Activated T-helper 1 cell treated with anti-CD3 and anti-CD28 coated beads, Interleukin-2, amount 50 U/mL, for 16 hours (primary cell): ENCODE measurements around the gene STPG4.
"Not testable (repeated sequence)": the region's sequence is repeated elsewhere in the genome, so short reads cannot be mapped to it uniquely, and the experiment has no call there.

ENCODE experiments used
- DNase-seq, 2 donors: peaks; one replicate each; pipeline ENCODE4 v3.0.0-alpha.2; 2020; ENCODE audit warnings: low read depth in 1 of 2, low spot score in 1 of 2

STPG4 gene, protein sequence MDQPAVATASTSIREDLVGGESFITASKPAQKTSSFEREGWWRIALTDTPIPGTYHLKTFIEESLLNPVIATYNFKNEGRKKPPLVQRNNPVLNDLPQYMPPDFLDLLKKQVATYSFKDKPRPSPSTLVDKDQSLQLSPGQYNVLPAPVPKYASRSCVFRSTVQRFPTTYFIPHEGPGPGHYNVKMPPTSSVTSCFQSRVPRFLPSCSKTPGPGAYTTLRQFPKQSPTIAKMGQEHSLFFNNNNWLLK

DNA sequence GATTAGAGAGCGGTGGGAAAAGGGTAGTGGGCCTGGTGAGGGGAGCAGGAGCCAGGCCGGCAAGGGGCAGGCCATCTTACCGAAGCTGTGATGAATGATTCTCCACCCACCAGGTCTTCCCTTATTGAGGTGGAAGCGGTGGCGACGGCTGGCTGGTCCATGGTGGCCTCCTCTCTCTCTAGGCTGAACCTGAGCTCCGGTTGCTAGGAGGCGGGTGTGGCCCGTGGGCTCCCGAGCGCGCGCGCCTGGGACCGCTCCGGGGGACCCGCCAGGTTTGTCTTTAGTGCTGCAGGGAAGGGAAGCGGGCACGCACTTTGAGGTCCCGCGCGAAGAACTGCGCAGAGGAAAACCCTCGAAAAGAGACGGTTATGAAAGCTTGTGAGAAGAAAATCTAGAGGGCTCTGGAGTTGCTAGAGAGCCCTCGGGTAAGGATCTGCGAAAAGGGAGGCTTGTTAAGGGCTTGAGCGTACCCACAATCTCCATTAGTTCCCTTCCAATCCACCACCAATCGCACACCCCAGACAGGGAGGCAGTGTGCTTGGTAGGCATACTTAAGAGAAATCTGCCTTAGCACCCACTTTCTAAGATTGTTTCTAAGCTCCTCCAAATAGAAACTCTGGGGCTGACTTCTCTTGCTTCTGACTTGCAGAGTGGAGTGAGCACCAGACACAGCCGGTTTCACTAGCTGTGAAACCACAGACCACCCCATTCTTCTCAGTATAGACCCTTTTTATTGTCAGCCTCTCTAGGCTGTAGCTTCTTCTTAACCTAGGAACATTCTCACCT is at the start of gene STPG4:
STPG4 (minus strand) TSS at position 218 of the 786 bp plus-strand sequence; CDS start at position 161, 57 bp downstream.
- no peak for DNase-seq

DNA sequence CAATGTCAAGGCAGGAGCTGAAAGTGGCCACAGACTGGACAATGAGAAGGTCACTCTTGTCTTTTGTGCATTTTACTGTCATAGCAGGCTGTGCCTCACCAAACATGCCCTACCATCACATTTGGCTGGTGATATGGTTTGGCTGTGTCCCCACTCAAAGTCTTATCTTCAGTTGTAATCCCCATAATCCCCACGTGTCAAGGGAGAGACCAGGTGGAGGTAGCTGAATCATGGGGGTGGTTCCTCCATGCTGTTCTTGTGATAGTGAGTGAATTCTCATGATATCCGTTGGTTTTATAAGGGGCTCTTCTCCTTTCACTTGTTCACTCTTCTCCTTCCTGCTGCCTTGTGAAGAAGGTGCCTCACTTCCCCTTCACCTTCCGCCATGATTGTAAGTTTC is 49.6 kb upstream of the STPG4 start:
- DNase-seq: no peak

DNA sequence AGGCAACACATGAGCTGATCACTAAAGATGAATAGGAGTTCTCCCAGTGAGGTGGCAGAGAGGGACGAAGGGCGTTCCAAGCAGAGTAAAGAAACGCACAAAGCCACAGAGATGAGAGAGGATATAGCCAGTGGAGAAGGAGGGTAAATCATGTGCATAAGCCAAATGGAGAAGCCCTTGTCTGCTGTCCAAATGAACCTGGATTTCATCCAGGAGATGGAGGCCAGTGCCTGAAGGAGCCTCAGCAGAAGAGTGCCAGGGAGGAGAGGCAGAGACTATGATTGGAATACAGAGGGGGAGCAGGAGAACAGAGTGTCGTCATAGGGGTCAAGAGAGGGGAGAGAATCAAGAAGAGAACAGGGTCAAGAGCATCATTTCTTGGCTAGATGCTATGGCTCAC is 48.9 kb upstream of the STPG4 start:
- DNase-seq: no peak

DNA sequence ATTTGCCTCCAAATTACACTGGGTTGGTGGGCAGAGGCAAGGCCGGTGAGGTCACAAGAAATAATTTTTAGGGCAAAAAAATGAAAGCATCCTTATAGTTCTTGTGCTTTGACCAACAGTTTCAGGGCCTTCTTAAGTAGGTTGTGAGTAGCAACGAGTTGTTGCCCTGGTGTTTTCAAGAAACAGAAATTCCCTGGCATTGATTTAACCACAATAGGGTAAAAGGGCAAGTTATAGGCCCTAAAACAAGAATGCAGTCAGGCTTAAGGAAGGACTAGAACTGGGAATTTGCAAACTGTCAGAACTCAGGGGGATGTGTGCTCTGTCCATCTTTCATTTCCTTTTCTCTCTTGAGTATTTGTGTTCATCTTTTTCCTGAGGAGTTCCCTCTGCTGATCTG is 46.1 kb upstream of the STPG4 start:
- DNase-seq: no peak

DNA sequence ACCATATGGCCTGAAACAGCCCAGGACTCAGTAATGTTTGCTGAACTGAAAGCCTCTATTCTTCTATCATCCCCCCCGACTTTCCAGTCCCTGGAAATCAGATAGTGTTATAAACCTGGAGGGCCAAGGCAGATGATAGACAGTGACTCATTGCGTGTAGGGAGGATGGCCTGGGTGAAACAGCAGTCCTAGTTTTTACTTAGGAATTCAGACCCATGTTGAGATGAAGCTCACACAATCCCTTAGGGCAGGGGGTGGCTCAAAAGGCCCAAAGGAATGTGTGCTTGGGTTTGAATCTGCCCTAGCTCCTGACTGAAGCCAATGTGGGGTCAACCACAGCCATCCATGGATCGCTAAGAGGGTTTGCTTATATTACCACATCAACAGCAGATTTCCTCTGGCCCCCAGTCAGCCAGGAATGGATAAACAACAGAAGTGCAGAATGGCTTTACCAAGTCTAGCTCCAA is 43.9 kb upstream of the STPG4 start:
- DNase-seq: no peak

DNA sequence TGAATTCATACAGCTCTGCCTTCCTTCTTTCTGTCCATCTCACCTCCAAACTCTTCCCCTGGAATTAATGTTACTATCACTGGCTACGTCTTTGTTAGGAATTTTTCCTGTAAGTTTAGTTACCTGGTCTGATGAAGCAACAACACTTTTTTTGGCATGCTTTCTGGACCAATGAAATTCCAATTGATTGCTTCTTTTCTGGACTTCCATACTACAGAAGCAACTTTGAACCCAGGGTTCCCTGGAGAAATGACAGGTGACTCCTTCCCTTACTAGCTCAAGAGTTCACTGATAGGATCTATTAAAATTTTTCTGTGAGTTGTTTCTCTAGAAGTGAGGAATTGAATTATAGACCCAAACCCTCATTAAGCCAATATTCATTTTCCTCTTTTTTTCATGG is 41.4 kb upstream of the STPG4 start:
- DNase-seq: no peak

DNA sequence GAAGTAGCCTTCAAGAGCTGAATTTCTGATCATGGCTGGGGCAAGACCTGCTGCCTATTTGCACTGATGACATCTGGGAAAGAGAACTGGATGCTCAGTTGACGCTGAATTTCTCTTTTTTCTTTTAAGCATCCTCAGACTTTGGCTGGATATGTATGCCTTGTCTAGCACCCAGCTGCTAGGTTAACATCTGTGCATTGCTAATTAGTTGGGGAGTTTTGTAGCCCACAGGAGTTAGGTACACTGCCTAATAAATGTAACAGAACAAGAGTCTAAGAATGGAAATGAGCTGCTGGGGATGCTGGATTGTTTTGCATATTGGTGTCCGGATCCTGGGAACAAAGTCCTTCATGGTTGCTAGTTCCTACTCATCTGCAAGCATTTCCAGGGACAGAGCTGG is 40.9 kb upstream of the STPG4 start:
- no peak for DNase-seq

DNA sequence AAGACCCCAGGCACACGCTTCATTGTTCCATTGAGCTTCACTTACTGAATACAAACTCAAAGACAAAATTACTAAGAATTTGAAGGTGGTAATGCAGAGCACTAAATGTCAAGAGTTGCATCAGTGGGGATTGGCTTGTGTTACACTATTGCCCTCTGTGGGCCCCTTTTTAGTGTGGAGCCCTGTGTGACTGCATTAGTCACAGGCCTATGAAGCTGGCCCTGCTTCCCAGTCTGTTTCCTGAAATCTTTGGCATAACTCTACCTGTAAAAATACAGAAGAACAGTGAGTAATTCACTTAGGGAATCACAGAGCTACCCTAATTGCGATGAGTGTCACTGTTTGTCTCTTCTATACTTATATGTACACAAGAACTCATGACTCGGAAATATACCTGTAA is 40.0 kb upstream of the STPG4 start:
- no peak for DNase-seq

DNA sequence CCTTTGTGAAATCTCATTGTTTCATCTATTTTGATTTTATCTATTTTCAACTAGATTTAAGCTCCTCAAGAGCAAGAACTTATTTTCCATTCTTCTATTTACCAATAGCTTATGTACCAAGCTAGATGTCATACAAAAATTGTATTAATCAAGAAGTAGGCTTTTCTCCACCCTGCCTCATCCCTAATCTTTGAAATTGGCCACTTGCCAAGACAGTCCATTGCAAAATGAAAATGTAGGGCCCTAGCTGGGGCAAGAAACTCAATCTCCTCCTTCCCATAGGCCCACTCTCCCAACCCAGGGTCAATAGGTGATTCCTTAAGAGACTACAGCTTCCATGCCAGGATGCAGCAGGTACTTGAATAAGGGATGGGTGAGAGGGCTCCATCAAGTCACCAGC is 39.3 kb upstream of the STPG4 start:
- no peak for DNase-seq

DNA sequence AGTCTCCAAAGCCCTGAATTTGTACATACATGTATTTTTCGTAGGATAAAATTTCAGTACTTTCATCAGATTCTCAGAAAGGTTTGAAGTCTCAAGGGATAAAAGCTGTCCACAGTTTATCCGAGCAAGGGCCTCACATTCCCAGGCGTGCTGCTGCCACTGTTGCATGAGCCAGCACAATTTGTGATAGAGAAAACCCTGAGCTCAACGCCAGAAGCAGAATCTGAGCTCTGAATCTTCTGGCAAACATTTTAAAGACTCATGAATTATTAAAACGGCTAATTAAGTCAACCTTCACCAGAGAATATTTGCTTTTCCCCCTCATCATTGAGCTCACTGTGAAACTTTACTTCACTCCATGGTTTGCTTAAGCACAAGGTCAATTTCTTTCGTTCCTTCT is 38.5 kb upstream of the STPG4 start:
- DNase-seq: no peak

DNA sequence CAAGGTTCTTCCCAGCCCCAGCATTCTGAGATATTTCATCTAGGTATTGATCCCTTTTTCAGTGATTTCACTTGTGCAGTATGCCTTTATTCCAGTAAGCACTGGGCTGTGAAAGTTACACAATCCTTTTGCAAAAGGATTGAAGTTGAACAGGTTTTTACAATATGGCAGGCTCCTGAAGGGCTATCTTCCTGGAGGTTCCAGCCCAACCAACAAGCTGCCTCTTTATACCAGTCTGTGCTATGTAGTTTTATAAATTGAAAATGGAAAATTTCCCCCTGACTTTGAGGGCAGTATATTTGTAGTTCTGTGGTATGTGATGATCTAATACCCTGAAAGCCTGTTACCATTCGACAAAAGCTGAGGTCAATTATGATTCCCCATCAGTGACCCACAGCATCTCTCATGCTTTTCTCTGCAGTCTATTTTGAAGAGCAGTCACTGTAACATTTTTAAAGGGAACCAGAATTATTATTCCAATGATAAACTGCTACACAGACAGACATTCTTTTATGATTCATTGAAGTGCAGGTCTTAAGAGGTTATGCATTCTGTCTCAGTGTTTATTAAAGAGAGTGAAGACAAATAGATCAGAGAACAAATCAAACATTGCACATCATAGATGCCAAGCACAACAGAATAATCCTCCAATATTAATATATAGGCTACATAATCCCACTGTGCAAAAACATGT is 35.2 kb upstream of the STPG4 start:
- no peak for DNase-seq

DNA sequence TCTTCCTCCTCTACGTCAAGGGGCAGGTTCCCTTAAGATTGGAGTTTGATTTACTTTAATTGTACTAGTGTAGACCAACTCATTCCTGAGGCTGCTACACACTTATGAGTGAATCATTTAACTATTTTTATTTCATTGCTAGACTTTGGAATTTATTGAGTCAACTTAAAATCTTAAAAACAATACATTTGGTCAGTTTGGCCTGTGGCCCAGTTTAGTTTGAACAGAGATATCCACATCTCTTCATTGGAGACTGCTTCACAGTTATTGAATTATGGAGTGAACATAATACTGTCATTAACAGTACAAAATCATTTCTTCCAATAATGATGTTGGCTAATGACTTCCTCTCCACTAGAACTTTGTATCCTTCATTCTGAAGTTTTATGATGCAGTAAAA is 34.5 kb upstream of the STPG4 start:
- DNase-seq: no peak

DNA sequence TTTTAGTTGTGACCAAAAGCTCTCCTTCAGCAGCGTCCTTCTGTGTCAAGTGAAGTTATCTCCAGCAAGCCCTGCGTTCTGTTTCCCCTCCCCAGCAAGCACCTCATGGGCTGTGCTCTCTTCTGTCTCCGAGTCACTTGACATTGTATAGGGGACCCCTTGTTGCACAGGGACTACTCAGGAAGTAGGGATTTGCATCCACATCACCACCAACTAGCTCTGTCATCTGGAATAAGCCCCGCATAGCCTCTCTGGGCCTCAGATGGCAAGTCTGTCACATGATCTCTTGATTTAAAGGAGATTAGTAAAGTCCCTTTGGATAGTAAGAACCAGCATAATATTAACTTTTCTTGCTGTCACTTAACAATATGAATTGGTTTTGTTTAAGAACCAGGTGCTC is 32.0 kb upstream of the STPG4 start:
- DNase-seq: no peak

DNA sequence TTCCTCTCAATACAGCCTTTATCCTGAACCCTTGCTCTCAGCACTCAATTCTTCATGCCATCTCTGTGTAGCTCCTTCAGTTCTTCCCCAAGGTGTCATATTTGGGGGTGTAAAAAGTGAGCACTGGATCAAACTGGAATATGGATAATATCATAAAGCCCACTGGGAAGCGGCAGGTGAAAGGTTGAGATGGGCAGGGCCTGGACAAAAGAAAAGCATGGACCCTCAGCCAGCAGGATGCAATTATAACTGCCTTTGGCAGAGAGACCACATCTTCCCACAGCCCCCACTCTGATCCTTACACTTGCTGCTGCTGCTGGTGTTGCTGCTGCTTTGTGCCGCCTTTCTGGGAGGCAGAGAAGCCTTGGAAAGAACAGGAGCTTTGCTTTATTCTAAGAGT is 31.2 kb upstream of the STPG4 start:
- DNase-seq: no peak

DNA sequence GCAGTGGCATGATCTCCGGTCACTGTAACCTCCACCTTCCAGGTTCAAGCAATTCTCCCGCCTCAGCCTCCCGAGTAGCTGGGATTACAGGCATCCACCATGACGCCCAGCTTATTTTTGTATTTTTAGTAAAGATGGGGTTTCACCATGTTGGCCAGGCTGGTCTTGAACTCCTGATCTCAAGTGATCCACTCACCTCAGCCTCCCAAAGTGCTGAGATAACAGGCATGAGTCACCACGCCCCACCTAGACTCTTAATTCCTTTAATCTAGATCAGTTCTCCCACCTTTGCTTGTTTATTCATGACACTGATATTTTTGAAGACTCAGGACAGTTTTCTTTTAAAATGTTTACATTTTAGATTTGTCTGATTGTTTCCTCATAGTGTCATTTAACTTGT is 30.0 kb upstream of the STPG4 start:
- DNase-seq: not testable (repeated sequence)

DNA sequence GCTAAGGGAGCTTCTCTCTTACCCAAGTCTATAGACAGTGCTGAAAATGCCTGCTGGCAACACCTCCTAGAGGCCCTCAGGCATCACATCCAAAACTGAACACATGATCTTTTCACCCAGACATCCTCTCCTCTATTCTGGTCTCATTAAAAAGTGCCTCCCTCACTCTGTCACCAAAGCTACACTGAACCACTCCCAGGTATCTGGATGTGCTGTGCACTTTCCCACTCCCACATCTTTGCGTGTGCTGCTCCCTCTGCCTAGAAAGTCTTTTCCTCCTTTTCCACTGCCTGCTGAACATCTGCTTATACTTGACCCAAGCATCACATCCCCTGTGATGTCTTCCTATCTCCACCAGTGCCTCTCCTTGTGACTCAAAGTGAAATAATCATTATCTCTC is 26.1 kb upstream of the STPG4 start:
- DNase-seq: no peak

DNA sequence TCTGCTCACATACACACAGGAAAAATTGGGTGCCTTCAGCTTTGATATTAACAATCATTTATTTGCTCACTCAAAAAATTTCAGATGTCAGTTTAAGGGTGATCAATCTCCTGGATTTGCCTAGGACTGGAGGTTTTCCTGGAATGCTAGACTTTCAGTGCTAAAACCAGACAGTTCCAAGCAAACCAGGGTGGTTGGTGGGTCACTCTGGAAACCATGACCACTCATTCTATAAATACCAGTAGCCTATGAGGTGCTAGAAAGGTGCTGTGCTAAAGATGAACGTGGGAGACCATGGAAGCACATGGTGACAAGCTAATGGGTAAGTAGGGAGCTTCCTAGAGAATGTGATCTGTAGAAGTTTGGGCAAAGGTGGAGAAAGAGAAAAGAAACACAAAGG is 25.4 kb upstream of the STPG4 start:
- no peak for DNase-seq

DNA sequence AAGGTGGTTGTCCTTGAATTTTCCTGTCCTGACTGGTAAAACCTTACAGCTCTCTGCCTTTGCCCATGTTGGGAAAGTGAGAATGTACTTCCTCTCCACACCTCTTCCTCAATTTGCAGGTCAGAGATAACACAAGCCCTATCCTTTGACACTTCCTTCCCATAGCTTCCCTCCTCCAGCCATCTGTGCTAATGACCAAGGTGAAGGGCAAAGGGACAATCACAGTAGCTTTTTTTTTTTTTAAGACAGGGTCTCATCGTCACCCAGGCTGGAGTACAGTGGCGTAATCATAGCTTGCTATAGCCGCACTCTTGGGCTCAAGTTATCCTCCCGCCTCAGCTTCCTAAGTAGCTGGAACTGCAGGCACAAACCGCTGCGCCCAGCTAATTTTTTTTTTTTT is 24.3 kb upstream of the STPG4 start:
- no peak for DNase-seq

DNA sequence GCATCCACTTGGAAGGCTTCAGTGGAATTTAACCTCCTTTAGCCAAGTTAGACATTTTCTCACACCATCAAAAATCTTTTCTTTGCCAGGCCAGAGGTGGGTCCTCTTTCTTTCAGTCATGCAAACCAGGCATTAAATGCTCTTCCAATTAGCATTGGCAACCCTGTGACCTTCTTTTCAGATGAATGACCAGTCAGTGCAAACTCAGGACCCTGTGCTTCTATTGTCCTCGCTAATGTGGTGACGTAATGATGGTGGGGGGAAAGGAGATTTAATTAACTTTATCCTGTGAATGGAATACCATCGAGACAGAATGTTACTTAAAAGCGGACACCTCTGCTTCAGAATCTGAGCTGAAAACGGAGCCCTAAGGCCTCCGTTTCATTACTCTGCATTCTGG is 23.2 kb upstream of the STPG4 start:
- no peak for DNase-seq

DNA sequence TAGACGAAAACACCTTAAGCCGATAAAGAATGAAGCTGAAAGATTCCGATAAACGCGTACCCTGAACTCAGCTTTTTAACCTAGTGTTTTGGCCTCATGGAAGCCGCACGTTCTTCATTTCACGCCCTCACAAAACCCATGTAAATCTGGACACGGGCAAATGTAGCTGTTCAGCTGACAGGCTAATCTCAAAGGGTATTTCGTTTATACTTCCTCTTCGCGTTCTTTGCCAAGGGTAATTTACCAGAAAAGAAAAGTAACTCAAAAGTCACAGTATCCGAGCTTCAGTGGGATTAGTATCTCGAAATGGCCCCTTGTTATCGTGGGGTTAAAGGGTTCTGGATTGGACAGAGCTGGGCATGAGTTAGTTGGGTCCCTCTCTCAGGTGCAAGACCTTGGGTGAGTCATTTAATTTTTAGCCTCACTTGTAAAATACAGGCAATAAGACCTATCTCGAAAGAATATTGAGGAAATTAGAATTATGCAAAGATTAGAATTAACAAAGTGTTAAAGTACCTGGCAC is 22.0 kb upstream of the STPG4 start:
- DNase-seq: no peak

DNA sequence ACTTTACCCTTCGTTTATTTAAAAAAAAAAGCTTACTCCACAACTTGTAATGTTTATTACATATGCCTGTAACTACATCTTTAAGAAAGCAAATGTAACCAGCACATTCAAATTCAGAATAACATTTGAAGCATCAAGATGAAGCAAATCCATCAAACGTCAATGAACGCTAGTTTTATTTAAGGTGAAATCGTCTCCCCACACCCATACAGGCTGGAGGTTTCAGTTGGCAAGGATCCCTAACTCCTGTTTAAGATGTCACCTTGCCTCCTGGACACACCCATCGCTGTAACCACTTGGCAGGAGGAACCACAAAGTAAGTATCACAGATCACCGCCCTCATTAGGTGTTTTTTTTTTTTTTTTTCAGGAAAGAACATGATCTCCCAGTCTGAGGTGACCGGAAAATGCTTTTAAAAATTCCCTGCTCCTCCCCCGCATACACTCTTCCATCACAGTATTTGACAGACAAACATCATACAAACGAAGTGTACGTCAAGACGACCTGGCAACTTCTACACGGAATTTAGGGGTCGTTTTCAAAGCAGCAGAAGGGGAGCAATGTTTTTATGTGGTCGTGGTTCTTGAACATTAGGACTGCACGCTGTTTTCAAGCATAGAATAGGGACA is 19.7 kb upstream of the STPG4 start:
- no peak for DNase-seq
